OCI-LY3 (cell line): ENCODE data around the gene UBE3A.

Source experiments
- H2AFZ ChIP-seq: fragments of 200-600, 300-600 bp; shearing (Covaris generic); 2 replicates; pipeline ENCODE4 v1.6.0; 2014; ENCODE audit warnings: antibody characterized with exemption, low read depth, low read length
- H3K27ac ChIP-seq: fragments of 200-600, 300-600 bp; sonication (generic); 2 replicates; pipeline ENCODE4 v1.5.1; 2014; ENCODE audit warnings: mild to moderate bottlenecking, low read length, moderate library complexity, mixed read lengths
- H3K27me3 ChIP-seq: fragments of 200-600, 300-600 bp; sonication (generic); 2 replicates; pipeline ENCODE4 v1.6.1; 2014; ENCODE audit warnings: low read depth, low read length, mixed read lengths
- H3K36me3 ChIP-seq: fragments of 200-600, 300-600 bp; sonication (generic); replicated peaks from 2 replicates; pipeline ENCODE3; 2014; ENCODE audit warnings: low read depth, low read length, mixed read lengths
- H3K4me1 ChIP-seq: fragments of 300-600, 200-600 bp; sonication (generic); 2 replicates; pipeline ENCODE4 v1.6.1; 2014; ENCODE audit warnings: low read length, mixed read lengths
- H3K4me2 ChIP-seq: fragments of 200-600, 300-600 bp; sonication (generic); 2 replicates; pipeline ENCODE4 v1.6.1; 2014; ENCODE audit warnings: low read length, mixed read lengths
- H3K4me3 ChIP-seq: fragments of 300-600, 200-600 bp; sonication (generic); 2 replicates; pipeline ENCODE4 v1.5.1; 2014; ENCODE audit warnings: antibody characterized with exemption, mild to moderate bottlenecking, low read length, moderate library complexity
- H3K79me2 ChIP-seq: fragments of 300-600, 200-600 bp; shearing (Covaris generic); 2 replicates; pipeline ENCODE4 v1.6.1; 2014; ENCODE audit warnings: mild to moderate bottlenecking, low read length, mixed read lengths
- H3K9ac ChIP-seq: fragments of 300-600, 200-600 bp; shearing (Covaris generic); 2 replicates; pipeline ENCODE4 v1.6.0; 2014; ENCODE audit warnings: mild to moderate bottlenecking, low read length, moderate library complexity
- H3K9me3 ChIP-seq: fragments of 200-600, 300-600 bp; shearing (Covaris generic); 2 replicates; pipeline ENCODE4 v1.6.1; 2014; ENCODE audit warnings: low read length, mixed read lengths; ENCODE audit not compliant: insufficient read depth
- H4K20me1 ChIP-seq: fragments of 200-600, 300-600 bp; sonication (generic); 2 replicates; pipeline ENCODE4 v1.6.1; 2016; ENCODE audit warnings: low read length, mixed read lengths; ENCODE audit not compliant: insufficient read depth
- EZH2phosphoT487 ChIP-seq: fragments of 200-600 bp; shearing (Covaris generic); IDR thresholded peaks from 2 replicates; pipeline ENCODE4 v1.6.1; 2018; ENCODE audit warnings: antibody characterized with exemption, mixed run types, low read depth
- TF ChIP-seq, protein P1 (sequence below): fragments of 200-600, 300-600 bp; sonication (generic); IDR thresholded peaks from 2 replicates; pipeline ENCODE4 v1.5.1; 2014; ENCODE audit warnings: antibody characterized with exemption, low read length, low read depth

UBE3A gene

DNA sequence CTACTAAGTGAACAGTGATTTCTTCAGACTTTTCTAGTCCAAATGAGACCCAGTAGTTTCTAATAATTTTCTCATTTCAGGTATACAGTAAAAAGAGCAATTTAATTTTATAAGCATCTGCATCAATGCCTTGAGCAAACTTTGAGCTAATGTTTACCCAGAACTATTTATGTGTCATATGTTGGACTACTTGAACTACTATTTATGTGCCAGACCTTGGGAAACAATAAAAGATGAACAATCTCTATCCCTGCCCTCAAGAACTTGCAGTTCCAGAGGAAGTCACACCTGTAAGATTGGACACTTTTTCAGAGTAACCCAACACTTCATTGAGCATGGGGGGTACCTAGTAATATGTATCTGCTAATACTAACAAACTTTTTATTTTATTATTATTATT, 2.3 kb upstream of the UBE3A start:
- Histone ChIP-seq H3K27ac (no peak overlapping the region), H3K9ac (no peak overlapping the region), H3K4me2 (no peak overlapping the region), H3K36me3 (peaks cover 5% of the 10 kb centered on the region), H3K4me3 (no peak overlapping the region), H3K9me3 (no peaks in the 10 kb centered on the region), H3K4me1 (peaks cover 16% of the 10 kb centered on the region), H3K27me3 (no peaks in the 10 kb centered on the region), H3K79me2 (peaks cover 38% of the 10 kb centered on the region), H4K20me1 (peaks cover 20% of the 10 kb centered on the region), H2AFZ (no peak overlapping the region)
- TF ChIP-seq, protein P1, sequence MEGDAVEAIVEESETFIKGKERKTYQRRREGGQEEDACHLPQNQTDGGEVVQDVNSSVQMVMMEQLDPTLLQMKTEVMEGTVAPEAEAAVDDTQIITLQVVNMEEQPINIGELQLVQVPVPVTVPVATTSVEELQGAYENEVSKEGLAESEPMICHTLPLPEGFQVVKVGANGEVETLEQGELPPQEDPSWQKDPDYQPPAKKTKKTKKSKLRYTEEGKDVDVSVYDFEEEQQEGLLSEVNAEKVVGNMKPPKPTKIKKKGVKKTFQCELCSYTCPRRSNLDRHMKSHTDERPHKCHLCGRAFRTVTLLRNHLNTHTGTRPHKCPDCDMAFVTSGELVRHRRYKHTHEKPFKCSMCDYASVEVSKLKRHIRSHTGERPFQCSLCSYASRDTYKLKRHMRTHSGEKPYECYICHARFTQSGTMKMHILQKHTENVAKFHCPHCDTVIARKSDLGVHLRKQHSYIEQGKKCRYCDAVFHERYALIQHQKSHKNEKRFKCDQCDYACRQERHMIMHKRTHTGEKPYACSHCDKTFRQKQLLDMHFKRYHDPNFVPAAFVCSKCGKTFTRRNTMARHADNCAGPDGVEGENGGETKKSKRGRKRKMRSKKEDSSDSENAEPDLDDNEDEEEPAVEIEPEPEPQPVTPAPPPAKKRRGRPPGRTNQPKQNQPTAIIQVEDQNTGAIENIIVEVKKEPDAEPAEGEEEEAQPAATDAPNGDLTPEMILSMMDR: no peak
- TF ChIP-seq EZH2phosphoT487: no peak

DNA sequence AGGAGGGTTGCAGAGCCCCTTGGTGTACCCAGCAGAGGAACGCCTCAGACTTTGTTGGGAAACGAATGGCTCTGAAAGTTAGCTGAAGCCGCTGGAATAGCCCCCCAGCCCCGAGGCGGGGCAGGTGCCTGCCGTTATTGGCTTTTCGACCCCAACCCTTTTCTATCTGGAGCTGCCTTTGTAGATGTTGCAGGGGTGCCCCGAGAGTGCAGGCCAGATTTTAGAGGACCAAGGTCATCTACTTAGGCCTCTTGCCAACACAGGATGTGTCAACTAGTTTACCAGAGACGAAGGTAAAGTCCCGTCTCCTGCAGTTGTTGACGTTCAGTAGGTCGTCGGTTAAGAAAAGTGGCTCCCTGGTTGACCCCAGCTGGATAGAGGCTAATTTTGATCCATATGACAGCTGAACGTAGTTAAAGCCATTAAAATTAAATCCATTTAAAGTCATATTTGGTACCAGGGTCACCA, 579 bp upstream of the UBE3A start:
- peaks cover 37% of the 10 kb centered on the region for H4K20me1 ChIP-seq
- H3K4me1 ChIP-seq: peaks cover 17% of the 10 kb centered on the region
- H3K4me3 ChIP-seq: peak overlapping the region; percentile 93
- peak overlapping the region; percentile 82 for H3K4me2 ChIP-seq
- peak overlapping the region; percentile 76 for H3K27ac ChIP-seq
- no peaks in the 10 kb centered on the region for H3K27me3 ChIP-seq
- H3K36me3 ChIP-seq: peaks cover 16% of the 10 kb centered on the region
- TF ChIP-seq, protein P1: no peak; the same call in 1 of the 2 replicates
- TF ChIP-seq EZH2phosphoT487: no peak
- peak overlapping the region; percentile 81 for H2AFZ ChIP-seq
- H3K9me3 ChIP-seq: no peaks in the 10 kb centered on the region
- H3K9ac ChIP-seq: peak overlapping the region; percentile 94
- peaks cover 55% of the 10 kb centered on the region for H3K79me2 ChIP-seq

DNA sequence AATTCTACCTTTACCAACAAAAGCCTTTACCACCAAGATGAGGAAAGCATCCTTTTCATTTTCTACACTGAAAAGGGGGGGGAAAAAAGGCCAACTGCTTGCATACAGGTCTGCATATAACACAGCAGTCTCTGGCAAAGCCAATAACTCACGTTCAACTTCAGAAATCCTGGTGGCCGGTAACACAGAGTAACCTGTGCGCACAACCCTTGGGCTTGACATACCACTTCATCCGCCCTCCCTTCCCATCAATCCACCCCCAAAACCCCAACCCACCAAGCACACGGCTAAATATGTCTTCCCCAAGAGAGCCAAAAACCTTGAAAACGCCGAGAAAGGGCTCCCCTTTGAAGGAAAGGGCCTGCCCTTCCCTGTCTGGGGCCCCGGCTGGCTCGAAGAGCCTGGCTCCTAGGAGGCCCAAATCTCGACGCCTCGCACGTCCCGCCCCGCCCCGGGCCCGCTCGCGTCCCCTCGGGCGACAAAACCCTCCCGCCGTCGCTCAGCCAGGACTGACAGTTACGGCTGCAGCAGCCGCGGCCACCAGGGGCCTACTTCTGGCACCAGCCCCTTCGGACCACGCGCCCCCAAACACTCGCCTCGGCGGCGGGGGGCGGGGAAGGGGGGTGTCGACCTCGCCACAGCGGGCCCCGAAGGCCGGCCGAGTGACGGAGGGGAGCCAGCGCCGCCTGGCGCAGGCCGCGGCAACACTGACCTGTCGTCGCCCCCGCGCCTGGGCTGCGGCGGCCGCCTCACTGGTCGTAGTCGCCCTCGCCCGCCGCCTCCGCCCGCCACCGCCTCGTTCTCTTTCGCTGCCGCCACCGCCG, 835 bp downstream of the UBE3A start:
- TF ChIP-seq, protein P1: peak; percentile 34
- TF ChIP-seq EZH2phosphoT487: no peak
- H3K36me3 ChIP-seq: peaks cover 16% of the 10 kb centered on the region
- peaks cover 17% of the 10 kb centered on the region for H3K4me1 ChIP-seq
- H3K9me3 ChIP-seq: no peaks in the 10 kb centered on the region
- H3K27me3 ChIP-seq: no peaks in the 10 kb centered on the region
- H3K4me2 ChIP-seq: peak overlapping the region; percentile 92
- H4K20me1 ChIP-seq: peaks cover 50% of the 10 kb centered on the region
- H3K79me2 ChIP-seq: peaks cover 69% of the 10 kb centered on the region
- H2AFZ ChIP-seq: peak overlapping the region; percentile 66; the same call in 1 of the 2 replicates
- peak overlapping the region; percentile 83 for H3K9ac ChIP-seq
- H3K4me3 ChIP-seq: peak overlapping the region; percentile 93
- peak overlapping the region; percentile 66 for H3K27ac ChIP-seq

DNA sequence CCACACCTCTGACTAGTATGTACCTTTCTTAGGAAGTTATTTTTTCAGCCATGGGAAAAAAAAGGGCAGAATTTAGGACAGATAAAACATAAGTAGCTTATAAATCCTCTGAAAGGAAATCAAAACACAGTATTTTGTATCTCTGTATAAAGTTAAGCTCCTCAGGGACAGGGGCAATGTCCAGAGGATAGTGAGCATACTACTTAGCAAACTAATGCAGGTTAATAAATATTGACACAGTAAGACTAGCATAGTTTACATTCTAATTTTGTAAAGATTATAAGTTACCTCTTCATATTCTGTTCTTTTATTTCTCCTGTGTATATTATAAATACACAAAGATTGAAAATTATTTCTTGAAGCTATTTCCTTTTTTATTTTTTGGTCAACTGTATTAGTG, 2.1 kb downstream of the UBE3A start:
- Histone ChIP-seq H4K20me1 (peaks cover 63% of the 10 kb centered on the region), H3K9me3 (no peaks in the 10 kb centered on the region), H3K4me3 (peak overlapping the region; percentile 93), H2AFZ (no peak overlapping the region), H3K9ac (peak overlapping the region; percentile 83; the same call in 1 of the 2 replicates), H3K27ac (no peak overlapping the region), H3K36me3 (peaks cover 16% of the 10 kb centered on the region), H3K4me2 (peak overlapping the region; percentile 92), H3K27me3 (no peaks in the 10 kb centered on the region), H3K79me2 (peaks cover 82% of the 10 kb centered on the region), H3K4me1 (peaks cover 26% of the 10 kb centered on the region)
- TF ChIP-seq EZH2phosphoT487: no peak
- TF ChIP-seq, protein P1: no peak
